ENCODE data around the gene OR2A1.
"Not testable (repeated sequence)": the region's sequence is repeated elsewhere in the genome, so short reads cannot be mapped to it uniquely, and the experiment has no call there.

OR2A1 gene

DNA sequence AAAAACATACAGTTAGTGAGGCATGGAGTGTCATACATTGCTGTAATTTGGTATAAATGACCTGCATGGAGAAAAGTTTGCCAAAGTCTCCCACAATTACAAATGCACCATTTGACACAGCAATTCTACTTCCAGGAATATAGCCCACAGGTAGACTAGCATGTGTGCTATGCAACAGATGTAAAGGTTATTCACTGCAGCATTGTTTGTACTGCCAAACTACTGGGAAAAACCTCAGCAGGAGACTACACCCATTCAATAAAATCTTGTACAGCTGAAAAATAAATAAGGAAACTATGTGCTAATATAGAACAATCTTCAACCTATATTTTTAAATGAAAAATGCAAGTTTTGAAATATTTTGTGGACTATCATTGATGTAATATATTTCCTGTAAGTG is 17.8 kb downstream of the OR2A1 start:
- DNase-seq = not testable (repeated sequence)

DNA sequence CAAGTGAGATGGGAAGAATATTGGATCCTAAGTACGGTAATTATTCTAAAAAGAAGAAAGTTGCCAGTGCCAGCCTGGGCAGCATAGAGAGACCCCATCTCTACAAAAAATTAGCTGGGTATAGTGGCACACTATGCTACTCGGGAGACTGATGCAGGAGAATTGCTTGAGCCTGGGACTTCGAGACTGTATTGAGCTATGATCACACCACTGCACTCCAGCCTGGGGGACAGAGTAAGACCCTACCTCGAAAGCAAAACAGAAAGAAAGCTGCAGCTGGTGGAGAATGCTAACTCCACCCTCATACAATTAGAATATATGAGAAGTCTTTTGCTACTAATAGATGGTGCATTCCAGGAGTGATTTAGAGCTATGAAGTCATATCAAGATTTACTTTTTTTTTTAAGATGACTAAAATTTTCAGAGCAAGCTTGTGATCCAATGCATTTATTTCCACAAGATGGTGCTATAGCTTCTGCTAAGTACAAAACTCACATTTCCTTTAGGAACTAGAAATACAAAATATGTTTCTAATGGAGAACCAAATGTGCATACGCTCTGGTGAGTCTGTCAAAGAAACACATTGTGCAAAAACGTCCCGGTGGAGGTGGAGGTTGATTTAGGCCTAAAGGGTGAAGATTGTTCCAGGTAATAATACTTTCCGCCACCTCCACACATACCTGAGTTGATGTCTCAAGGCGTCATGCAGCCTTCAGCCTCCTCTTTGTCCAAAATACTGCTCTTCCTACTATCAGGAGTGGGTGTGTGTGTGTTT is 19.2 kb downstream of the OR2A1 start:
- DNase-seq = not testable (repeated sequence)

DNA sequence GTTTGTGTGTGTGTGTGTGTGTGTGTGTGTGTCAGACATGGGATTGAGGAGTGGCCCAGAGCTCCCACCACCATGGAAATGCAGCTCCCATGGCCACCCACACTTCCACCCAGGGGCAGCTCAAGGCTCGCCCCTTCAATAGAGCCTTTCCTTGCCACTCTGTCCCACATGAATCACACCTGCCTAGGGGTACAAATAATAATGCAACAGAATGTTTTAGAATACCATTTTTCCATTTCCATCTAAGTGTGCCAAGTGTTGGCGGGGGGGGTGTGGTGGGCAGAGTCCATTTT is 19.7 kb downstream of the OR2A1 start:
- not testable (repeated sequence) for DNase-seq

GRCh38 chr7:144348625-144349024 is 36.4 kb downstream of the OR2A1 start:
- not testable (repeated sequence) for DNase-seq

GRCh38 chr7:144351667-144352066 is 39.4 kb downstream of the OR2A1 start:
- DNase-seq = not testable (repeated sequence)

DNA sequence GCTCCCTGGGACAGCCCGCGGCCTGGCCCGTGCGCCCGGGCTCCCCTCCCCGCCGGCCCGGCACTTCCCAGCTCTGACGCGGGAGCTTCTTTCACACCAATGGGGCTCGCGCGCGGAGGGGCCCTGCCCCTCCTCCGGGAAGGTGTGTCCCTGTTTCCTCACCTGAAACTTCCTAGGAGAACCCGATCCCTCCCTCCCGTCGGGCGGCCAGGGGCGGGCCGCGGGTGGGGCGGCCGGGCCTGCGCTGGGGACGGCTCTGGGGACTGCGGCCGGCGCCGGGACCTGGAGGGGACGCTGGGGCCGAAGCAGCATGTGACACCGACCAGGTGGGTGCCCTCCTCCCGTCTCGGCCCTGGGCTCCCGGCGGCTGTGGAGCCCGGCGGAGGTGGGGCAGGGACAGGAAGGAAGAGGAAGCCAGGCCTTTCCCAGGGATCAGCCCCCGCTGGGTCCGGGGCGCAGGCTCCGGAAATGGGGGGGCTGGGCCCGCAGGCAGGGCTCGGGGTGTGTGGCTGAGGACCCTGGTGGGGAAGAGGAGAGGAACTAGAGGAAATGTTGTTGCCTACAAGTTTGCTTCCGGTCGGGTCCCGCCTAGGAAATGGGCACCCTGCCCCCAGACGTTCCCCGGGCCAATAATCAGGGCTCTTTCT is 43.1 kb downstream of the OR2A1 start, which contains the start of gene ARHGEF5:
ARHGEF5 (plus strand) TSS at position 227 of the 647 bp plus-strand sequence. CDS start 7,268 bp downstream, outside the sequence.
- DNase-seq = not testable (repeated sequence)

DNA sequence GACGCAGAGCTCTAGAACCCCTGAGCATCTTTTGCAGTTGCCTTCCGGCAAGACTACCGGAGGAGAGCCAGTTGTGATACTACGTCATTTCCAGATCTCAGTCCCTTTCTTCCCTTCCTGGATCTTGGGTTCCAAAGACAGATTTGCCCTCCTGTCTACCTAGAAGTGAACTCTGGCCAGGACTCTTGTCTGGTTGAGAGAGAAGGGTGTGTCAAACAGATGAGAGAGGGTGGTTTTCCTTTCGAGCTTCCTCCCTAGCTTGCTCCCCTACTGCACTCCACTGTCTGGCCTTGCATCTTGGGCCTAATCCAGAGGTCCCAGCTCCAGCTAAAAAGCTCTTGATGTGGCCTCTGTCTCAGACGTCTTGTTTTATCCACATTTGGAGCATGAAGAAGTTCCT is 44.0 kb downstream of the OR2A1 start:
- not testable (repeated sequence) for DNase-seq

DNA sequence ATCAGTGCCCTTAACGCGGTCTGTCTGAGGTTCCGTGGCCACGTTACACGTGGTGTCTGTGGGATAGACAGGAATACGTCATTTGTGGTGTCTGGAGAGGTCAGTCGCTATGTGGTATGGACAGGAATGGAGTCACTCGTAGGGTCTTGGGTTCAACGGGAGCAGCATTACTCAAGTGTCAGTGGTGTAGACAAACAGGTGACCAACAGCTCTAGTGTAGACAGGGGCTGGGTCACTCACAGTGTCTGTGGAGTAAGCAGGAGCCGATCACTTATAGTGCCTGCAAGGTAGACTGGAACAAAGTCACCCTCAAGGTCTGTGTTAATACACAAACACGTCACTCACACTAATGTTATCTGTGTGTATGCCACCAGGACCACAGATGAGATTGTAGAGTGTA is 44.6 kb downstream of the OR2A1 start:
- DNase-seq = not testable (repeated sequence)

GRCh38 chr7:144362061-144362460 is 49.8 kb downstream of the OR2A1 start:
- DNase-seq = not testable (repeated sequence)

- DNase-seq = not testable (repeated sequence)
Measured at GRCh38 chr7:144365523-144365922, 53.3 kb downstream of the OR2A1 start.

- DNase-seq = not testable (repeated sequence)
Measured at GRCh38 chr7:144367250-144367649, 55.0 kb downstream of the OR2A1 start.

DNA sequence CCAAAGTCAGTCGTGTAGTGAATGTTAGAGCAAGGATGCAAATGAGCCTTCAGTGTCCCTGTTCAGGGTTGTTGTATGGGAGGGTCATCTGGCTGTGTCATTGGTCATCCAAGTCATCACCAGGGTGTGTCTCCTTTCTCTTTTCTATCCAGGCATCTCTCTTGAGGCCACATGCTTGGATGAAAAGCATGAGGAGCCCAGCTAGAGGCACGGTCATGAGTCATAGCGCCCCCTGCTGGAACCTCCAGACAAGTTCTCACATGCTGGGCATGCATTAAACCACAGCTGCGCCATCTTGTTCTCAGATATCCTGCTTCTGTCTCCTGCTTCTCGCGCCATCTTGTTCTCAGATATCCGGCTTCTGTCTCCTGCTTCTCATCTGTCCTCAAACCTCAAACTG is 57.0 kb downstream of the OR2A1 start:
- DNase-seq = not testable (repeated sequence)

All from stimulated activated CD4-positive, alpha-beta T cell treated with anti-CD3 and anti-CD28 coated beads, Interleukin-4, amount 100 ng/mL, for 1 hour (primary cell).